HG03521 (cell line): ENCODE measurements around the gene U2SURP.
"Not testable (repeated sequence)": the region's sequence is repeated elsewhere in the genome, so short reads cannot be mapped to it uniquely, and the experiment has no call there.

Experiments used
- ATAC-seq: cut with Tn5 transposase; IDR thresholded peaks from one replicate; pipeline ENCODE4 v1.9.1; 2021; ENCODE audit warnings: mild to moderate bottlenecking, moderate library complexity; ENCODE audit not compliant: unreplicated experiment

The U2SURP gene

GRCh38 chr3:143070977-143071551, 69.7 kb downstream of the U2SURP start:
- ATAC-seq, result no peak

GRCh38 chr3:143071776-143072175, 70.4 kb downstream of the U2SURP start:
- no peak for ATAC-seq

- not testable (repeated sequence) for ATAC-seq
These were observed 71.1 kb downstream of the U2SURP start for GRCh38 chr3:143072298-143073020.

- not testable (repeated sequence) for ATAC-seq
These were observed 72.2 kb downstream of the U2SURP start for GRCh38 chr3:143073541-143073940.

- ATAC-seq, result not testable (repeated sequence)
These were observed 72.6 kb downstream of the U2SURP start for GRCh38 chr3:143073983-143074382.

- ATAC-seq, result no peak
These were observed 77.5 kb downstream of the U2SURP start for GRCh38 chr3:143078883-143079282.

GRCh38 chr3:143080196-143080595, 78.8 kb downstream of the U2SURP start:
- ATAC-seq, result no peak

- ATAC-seq, result no peak
These were observed 80.0 kb downstream of the U2SURP start for GRCh38 chr3:143081365-143081764.

- peak; percentile 71 for ATAC-seq
These were observed 80.7 kb downstream of the U2SURP start for GRCh38 chr3:143081844-143082778.

- ATAC-seq, result no peak
These were observed 82.4 kb downstream of the U2SURP start for GRCh38 chr3:143083781-143084180.

GRCh38 chr3:143084856-143085731, 83.7 kb downstream of the U2SURP start:
- ATAC-seq, result peak; percentile 51

GRCh38 chr3:143088835-143089234, 87.5 kb downstream of the U2SURP start:
- ATAC-seq, result no peak

GRCh38 chr3:143089965-143090364, 88.6 kb downstream of the U2SURP start:
- ATAC-seq, result no peak

GRCh38 chr3:143090486-143090885, 89.1 kb downstream of the U2SURP start:
- no peak for ATAC-seq

- ATAC-seq, result no peak
These were observed 89.8 kb downstream of the U2SURP start for GRCh38 chr3:143090976-143091837.

GRCh38 chr3:143092191-143092590, 90.8 kb downstream of the U2SURP start:
- no peak for ATAC-seq

GRCh38 chr3:143095813-143096212, 94.4 kb downstream of the U2SURP start:
- ATAC-seq, result no peak

- ATAC-seq, result no peak
These were observed 96.8 kb downstream of the U2SURP start for GRCh38 chr3:143098032-143098764.

GRCh38 chr3:143099210-143099609, 97.8 kb downstream of the U2SURP start:
- no peak for ATAC-seq
